Skin epidermis (tissue), 12 donors: ENCODE data around the gene CLDN2.

ENCODE experiments used
- H3K27ac ChIP-seq, 21 experiments: fragments of 200-600 bp; sonication (generic) in 11 of 21; one replicate each; pipeline ENCODE4 v1.5.0; 2020; ENCODE audit warnings: mild to moderate bottlenecking in 3 of 21, inconsistent platforms in 2 of 21, moderate library complexity in 2 of 21
- H3K4me3 ChIP-seq, 7 experiments: fragments of 200-600 bp; sonication (generic) in 2 of 7; one replicate each; pipeline ENCODE4 v1.5.0; 2020; ENCODE audit warnings: inconsistent platforms in 2 of 7, mild to moderate bottlenecking in 2 of 7, moderate library complexity in 1 of 7

Gene CLDN2

DNA sequence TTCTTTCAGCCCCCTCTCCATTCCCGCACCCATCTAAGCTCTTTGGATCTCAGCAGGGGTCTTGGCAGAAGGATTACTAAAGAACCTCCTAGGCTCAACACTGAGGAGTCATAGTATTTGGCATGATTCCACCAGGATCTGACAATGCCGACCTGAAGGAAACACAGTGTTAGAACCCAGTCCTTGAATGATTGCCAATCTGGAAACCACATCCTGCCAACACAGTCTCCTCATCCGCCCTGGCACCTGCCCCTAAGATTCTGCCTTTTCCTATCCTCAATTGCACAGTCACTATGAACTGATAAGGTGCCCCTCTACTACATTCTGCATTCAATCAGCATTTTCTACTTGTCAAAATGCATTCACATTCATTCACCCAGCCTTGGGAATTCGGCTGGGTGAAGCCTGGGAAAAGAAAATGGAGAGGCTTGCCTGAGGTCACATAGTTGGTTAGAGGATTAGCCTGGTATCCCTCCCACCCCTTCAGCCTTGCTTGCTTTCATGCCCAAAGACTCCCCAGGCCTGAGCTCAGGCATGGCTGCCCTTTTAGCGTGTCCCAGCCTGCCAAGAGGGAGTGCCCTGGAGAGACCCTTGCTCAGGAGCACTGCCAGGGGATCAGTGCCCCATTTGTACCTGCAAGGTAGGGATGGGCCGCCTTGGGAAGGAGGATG is 2.2 kb upstream of the CLDN2 start:
- Histone ChIP-seq H3K27ac (no peak overlapping the region), H3K4me3 (no peak overlapping the region)

GRCh38 chrX:106921637-106922036 is 1.4 kb downstream of the CLDN2 start:
- H3K27ac ChIP-seq, result no peak overlapping the region
- no peak overlapping the region for H3K4me3 ChIP-seq

GRCh38 chrX:106927023-106927422 is 6.8 kb downstream of the CLDN2 start:
- no peak overlapping the region for H3K27ac ChIP-seq
- H3K4me3 ChIP-seq, result no peak overlapping the region

GRCh38 chrX:106927700-106928099 is 7.5 kb downstream of the CLDN2 start:
- Histone ChIP-seq H3K27ac (no peak overlapping the region), H3K4me3 (no peak overlapping the region)

- no peak overlapping the region for H3K4me3 ChIP-seq
- H3K27ac ChIP-seq, result no peak overlapping the region
Measured at GRCh38 chrX:106928227-106928626, 8.0 kb downstream of the CLDN2 start.

- no peak overlapping the region for H3K4me3 ChIP-seq
- no peak overlapping the region for H3K27ac ChIP-seq
Measured at GRCh38 chrX:106931831-106932491, 11.8 kb downstream of the CLDN2 start.

DNA sequence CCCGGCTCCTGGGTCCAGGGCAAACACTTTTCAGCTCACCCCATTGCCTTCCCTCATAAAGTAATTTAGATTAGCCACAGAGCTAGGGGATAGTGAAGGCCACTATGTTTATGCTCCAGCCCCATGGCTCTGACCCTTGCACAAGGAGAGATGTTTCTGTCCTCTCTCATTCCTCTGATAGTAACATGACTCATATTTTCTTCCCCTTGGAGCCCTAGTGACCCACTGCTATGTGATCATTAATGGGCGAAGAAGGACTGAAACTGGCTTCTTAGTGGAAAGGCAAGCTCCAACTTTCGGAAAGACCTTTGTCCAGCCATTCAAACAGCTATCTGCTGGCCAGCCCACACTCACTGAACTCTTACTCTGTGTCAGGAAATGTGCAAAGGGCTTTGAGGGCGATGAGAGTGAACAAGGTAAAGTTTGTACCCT is 12.3 kb downstream of the CLDN2 start:
- Histone ChIP-seq H3K27ac (no peak overlapping the region), H3K4me3 (no peak overlapping the region)

DNA sequence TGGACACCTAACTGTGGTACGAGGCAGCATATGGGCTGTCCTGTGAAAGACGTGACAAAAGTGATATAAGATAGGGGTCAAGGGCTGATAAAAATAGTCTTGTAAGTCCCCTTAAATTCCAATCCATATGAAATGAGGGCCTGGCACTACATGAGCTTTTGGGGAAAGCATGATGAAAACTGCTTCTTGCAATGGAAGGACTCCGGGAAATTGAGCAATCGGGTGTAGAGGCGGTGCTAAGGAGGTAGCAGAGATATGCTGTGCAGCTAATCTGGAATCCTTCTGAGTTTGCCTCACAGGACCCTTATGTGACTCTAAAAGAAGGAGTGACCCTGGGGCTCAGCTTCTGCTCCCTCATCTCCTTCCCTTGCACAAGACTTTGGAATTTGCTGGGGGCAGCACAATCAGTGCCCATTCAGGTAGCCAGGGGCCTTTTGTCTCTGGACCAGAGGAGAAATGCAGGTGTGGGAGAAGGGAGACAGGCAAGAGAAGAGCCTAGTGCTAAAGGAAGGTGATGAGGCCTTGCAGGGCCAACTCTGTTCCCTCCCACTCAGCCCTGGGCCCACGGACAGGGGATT is 12.8 kb downstream of the CLDN2 start:
- no peak overlapping the region for H3K27ac ChIP-seq
- H3K4me3 ChIP-seq, result no peak overlapping the region

DNA sequence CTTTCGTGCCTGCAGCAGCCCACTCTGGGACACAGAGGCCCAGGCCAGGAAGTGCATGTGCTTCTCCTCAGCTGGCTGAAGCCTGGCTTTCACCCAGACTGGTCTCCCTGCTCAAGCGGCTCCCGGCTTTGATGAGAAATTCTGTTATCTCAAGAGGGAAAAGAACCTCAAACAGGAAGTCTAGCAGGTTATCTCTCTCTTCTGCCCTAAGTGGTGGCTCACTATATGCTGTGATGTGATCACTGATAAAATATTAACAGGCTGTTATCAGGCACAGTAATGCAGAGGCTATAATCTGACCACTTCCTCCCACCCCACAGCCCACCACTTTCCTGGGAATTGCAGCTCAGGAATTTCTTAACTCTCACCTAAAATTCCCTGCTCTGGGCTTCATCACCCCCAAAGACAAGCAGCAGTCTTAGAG is 13.3 kb downstream of the CLDN2 start:
- H3K27ac ChIP-seq, result no peak overlapping the region

DNA sequence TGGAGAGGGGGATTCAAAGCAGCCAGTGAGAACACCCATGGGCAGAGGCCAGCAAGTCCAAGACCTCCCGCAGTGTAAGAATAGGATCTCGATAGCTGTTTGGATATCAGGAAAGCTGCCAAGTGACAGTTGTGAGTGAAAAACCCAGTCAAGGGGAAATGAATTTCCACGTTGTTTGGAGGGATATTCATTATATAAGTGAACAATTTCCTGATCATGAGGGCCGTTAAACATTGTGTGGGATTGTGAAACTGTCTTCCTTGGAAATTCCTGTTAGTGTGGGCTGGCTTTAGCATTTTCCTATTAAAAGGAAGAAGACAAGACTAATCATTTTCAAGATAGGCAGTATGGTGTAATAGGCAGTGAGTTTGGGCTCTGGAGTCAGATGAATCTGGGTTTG is 15.0 kb downstream of the CLDN2 start:
- no peak overlapping the region for H3K27ac ChIP-seq

More for the DNA sequence above, 13.3 kb downstream of the CLDN2 start:
- H3K4me3 ChIP-seq, result no peak overlapping the region

GRCh38 chrX:106936246-106936645 is 16.0 kb downstream of the CLDN2 start:
- Histone ChIP-seq H3K4me3 (no peak overlapping the region), H3K27ac (no peak overlapping the region)

More for the DNA sequence above, 15.0 kb downstream of the CLDN2 start:
- H3K4me3 ChIP-seq, result no peak overlapping the region

GRCh38 chrX:106939566-106939965 is 19.4 kb downstream of the CLDN2 start:
- Histone ChIP-seq H3K4me3 (no peak overlapping the region), H3K27ac (no peak overlapping the region)

GRCh38 chrX:106940068-106940467 is 19.9 kb downstream of the CLDN2 start:
- Histone ChIP-seq H3K27ac (no peak overlapping the region), H3K4me3 (no peak overlapping the region)

DNA sequence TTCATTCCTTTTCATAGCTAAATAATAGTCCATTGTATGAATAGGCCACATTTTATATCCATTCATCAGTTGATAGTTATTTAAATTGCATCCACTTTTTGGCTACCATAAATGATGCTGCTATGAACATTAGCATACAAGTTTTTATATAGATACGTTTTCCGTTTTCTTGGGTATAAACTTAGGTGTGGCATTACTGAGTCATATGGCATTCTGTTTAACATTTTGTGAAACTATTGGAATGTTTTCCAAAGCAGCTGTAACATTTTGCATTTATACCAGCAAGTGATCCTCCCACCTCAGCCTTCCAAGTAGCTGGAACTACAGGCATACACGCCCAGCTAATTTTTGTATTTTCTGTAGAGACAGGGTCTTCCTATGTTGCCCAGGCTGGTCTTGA is 26.3 kb downstream of the CLDN2 start:
- H3K4me3 ChIP-seq, result no peak overlapping the region
- no peak overlapping the region for H3K27ac ChIP-seq

- no peak overlapping the region for H3K27ac ChIP-seq
Measured at GRCh38 chrX:106948641-106949040, 28.4 kb downstream of the CLDN2 start.

DNA sequence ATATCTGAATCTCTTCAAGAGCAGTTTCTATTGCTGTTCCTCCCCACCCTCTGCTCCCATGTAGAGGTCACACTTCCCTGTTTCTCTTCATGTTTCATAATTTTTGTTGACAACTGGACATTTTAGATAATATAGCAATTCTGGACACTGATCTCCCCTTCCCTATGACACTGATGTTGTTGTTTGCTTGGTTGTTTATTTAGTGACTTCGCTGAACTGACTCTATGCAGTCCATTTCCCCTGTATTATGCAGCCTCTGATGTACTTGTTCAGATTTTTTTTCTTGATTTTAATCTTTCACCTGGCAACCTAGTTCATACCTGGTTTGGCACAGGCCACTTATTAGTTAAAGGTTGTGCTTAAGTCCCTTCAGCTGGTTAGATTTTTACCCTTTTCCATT is 29.2 kb downstream of the CLDN2 start:
- H3K27ac ChIP-seq, result no peak overlapping the region
- no peak overlapping the region for H3K4me3 ChIP-seq

More at GRCh38 chrX:106948641-106949040, 28.4 kb downstream of the CLDN2 start:
- H3K4me3 ChIP-seq, result no peak overlapping the region

GRCh38 chrX:106950381-106950780 is 30.2 kb downstream of the CLDN2 start:
- Histone ChIP-seq H3K4me3 (no peak overlapping the region), H3K27ac (no peak overlapping the region)

- no peak overlapping the region for H3K27ac ChIP-seq
- H3K4me3 ChIP-seq, result no peak overlapping the region
Measured at GRCh38 chrX:106951230-106951629, 31.0 kb downstream of the CLDN2 start.

GRCh38 chrX:106952089-106952488 is 31.9 kb downstream of the CLDN2 start:
- Histone ChIP-seq H3K27ac (no peak overlapping the region), H3K4me3 (no peak overlapping the region)

GRCh38 chrX:106952538-106952937 is 32.3 kb downstream of the CLDN2 start:
- Histone ChIP-seq H3K4me3 (no peak overlapping the region), H3K27ac (no peak overlapping the region)

DNA sequence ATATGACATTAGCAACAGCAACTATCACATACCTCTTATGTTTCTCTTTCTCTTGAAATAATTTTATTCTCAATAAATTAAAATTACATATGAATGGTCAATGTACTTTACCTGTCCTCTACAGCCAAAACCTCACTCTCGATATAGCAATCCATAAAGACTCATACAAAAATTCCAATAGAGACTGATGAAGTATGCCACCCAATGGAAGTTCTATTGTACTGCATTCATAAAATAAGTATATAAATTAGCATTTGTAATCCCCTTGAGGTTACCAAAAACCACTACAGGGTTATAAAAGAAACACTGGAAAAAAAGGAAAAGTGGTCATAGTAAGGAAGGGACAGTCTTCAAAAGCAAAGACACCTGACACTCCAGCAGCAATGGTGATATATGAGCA is 32.8 kb downstream of the CLDN2 start:
- Histone ChIP-seq H3K4me3 (no peak overlapping the region), H3K27ac (no peak overlapping the region)
